HG02884 (cell line): ENCODE data around the gene RBP5.

Source experiments
- ATAC-seq: cut with Tn5 transposase; IDR thresholded peaks from one replicate; pipeline ENCODE4 v1.9.1; 2021; ENCODE audit warnings: mild to moderate bottlenecking, moderate library complexity; ENCODE audit not compliant: unreplicated experiment

Gene RBP5, protein sequence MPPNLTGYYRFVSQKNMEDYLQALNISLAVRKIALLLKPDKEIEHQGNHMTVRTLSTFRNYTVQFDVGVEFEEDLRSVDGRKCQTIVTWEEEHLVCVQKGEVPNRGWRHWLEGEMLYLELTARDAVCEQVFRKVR

GRCh38 chr12:7128681-7129286 is at the start of gene RBP5:
RBP5 (minus strand) TSS chr12:7128889; CDS start chr12:7128775, 114 bp downstream.
- no peak for ATAC-seq

DNA sequence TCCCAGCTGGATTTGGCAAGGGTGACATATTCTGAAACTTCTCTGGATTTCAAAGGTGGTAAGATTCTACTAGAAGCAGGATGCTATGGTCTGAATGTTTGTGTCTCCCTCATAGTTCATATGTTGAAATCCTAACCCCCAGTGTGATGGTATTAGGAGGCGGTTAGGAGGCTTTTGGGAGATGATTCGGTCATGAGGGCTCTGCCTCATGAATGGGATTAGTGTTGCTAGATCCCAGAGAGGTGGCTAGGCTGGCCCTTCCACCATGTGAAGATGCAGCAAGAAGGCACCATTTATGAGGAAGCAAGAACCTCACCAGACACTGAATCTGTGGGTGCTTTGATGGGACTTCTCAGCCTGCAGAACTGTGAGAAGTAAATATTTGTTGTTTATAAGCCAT is 49.8 kb upstream of the RBP5 start:
- ATAC-seq: no peak

DNA sequence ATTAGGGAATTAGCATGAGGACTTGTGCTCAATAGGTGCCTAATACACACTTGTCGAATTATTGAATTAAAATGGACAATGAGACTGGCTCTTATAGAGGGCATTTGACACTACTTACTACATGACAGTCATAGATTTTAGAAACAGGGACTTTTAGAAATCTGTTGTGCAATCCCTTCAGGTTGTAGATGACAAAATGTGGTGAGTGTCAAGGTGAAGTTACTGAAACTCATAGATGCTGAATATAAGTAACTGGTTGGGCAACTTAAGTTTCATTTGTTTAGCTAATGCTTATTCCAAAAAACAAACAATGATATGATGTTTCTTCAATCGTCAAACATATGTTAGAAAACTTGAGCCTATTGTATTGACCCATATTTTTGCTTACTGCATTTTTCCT is 47.9 kb upstream of the RBP5 start:
- ATAC-seq: no peak

GRCh38 chr12:7175493-7175892 is 46.8 kb upstream of the RBP5 start:
- ATAC-seq: no peak

- ATAC-seq: no peak
Observed at GRCh38 chr12:7171854-7172253, 43.2 kb upstream of the RBP5 start.

DNA sequence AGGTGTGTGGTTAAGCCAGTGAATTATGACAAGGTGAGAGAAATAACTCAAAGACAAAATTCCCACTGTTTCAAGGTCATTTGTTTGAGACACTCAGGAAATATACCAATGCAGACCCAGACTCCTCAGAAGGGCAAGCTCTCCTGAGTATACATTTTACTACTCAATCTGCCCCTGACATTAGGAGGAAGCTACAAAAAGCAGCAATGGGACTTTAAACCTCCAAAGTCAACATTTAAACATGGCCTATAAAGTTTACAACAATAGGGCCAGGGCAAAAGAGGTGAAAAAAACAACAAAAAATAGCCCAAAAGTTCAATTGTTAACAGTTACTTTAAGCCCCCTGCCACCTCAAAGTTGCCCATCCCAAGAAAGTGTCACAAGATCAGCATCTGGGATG is 41.3 kb upstream of the RBP5 start:
- no peak for ATAC-seq

GRCh38 chr12:7162691-7163114 is 34.0 kb upstream of the RBP5 start:
- no peak for ATAC-seq

GRCh38 chr12:7161811-7162210 is 33.1 kb upstream of the RBP5 start:
- no peak for ATAC-seq

DNA sequence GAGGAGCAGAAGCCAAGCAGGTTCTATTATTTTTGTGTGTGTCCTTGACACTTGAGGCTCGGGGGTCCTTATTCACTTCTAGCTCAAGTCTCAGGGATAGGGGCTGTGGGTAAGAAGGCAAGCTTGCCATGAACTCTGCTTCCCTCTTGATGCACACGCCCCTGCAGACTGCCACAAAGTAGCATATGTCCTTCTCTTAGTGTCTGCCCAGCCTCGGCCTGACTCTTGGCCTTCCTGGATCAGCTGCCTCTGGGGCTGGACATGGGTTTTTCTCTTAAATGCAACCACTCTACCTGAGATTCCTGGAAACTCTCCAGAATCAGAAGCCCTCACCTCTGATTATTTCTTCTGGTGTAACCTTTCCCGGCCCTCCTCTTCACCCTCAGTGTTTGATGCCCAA is 32.6 kb upstream of the RBP5 start:
- ATAC-seq: no peak

DNA sequence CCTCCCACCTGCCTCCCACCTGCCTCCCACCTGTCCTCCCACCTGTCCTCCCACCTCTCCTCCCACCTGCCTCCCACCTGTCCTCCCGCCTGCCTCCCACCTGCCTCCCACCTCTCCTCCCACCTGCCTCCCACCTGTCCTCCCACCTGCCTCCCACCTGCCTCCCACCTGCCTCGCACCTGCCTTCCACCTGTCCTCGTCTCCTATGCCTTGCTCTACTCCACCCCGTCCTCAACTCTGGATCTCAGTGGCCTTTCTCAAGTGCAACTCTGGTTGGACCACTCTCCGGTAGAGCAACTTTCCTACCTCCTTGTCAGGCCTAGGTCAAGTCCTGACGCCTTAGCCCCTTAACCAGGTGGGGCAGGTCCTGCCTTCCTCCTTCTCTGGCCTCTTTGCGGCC is 31.5 kb upstream of the RBP5 start:
- ATAC-seq: no peak

- no peak for ATAC-seq
Observed at GRCh38 chr12:7158781-7159609, 30.3 kb upstream of the RBP5 start.

DNA sequence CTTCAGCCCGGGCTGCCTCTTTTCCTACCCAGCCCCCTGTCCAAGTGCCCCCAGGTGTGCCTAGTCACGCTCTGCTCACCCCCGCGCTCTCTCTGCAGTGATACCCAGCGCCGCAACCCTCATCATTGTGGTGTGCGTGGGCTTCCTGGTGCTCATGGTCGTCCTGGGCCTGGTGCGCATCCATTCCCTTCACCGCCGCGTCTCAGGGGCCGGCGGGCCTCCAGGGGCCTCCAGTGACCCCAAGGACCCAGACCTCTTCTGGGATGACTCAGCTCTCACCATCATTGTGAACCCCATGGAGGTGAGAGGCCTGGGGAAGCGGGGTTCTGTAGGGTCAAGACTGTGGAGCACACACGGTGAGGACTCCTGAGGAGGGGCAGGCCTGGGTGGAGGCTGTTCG is 28.7 kb upstream of the RBP5 start:
- ATAC-seq: no peak

GRCh38 chr12:7156259-7157197 is 27.8 kb upstream of the RBP5 start:
- no peak for ATAC-seq

GRCh38 chr12:7155471-7156034 is 26.9 kb upstream of the RBP5 start:
- no peak for ATAC-seq

- ATAC-seq: no peak
Observed at GRCh38 chr12:7154901-7155470, 26.3 kb upstream of the RBP5 start.

GRCh38 chr12:7154042-7154441 is 25.4 kb upstream of the RBP5 start:
- ATAC-seq: no peak

DNA sequence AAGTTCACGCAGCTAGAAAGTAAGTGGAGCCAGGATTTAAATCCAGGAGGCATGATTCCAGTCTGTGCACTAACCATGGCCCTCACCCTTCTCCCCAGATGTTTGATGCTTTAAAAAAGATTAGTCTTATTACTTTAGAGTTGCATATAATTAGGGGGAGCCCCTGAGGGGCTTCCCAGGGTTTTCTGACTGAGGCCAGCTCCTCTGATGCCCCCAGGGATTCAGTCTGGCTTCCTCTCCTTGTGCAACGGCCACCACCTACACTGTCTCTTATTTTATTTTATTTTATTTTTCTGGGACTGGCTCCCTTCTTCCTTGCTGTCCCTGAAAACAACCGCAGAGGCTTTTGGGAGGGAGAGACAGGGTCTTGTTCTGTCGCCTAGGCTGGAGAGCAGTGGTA is 24.1 kb upstream of the RBP5 start:
- ATAC-seq: no peak

GRCh38 chr12:7151532-7151931 is 22.8 kb upstream of the RBP5 start:
- no peak for ATAC-seq

GRCh38 chr12:7150841-7151240 is 22.2 kb upstream of the RBP5 start:
- no peak for ATAC-seq

DNA sequence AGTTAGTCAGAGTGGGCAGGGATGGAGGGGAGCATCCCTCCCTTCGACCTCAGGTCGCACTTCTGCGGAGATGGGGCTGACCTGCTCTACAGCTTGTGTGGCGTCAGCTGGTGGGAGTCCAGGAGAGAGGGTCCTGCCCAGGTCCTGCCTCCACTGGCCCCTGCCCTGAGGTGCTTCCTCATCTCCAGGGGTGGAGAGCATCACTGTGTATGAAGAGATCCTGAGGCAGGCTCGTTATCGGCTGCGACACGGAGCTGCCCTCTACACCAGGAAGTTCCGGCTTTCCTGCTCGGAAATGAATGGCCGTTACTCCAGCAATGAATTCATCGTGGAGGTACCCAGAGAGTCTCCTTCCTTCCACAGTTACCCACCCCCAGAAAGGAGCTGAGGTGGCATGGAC is 21.7 kb upstream of the RBP5 start:
- no peak for ATAC-seq

GRCh38 chr12:7146906-7147305 is 18.2 kb upstream of the RBP5 start:
- no peak for ATAC-seq
